Kidney epithelial cell (primary cell): ENCODE measurements around the gene RPS6KA4. TPM values are rescaled to one million over a fixed set of nuclear protein-coding genes. Genes with fewer than 3 reads are reported as not detected.

Experiments
- DNase-seq: peaks from one replicate; pipeline ENCODE4 v3.0.0-alpha.2; 2010; ENCODE audit warnings: low read depth
- H3K27me3 ChIP-seq: 2 replicates; pipeline ENCODE4 v1.6.0; 2011; ENCODE audit warnings: low read length; ENCODE audit not compliant: control insufficient read depth, insufficient read depth
- H3K36me3 ChIP-seq: 2 replicates; pipeline ENCODE4 v1.5.1; 2011; ENCODE audit warnings: low read length; ENCODE audit not compliant: control insufficient read depth, insufficient read depth
- H3K4me3 ChIP-seq: 2 replicates; pipeline ENCODE4 v1.5.1; 2011; ENCODE audit warnings: low read depth, mild to moderate bottlenecking, control low read depth, low read length
- CTCF ChIP-seq: IDR thresholded peaks from 2 replicates; pipeline ENCODE4 v1.5.1; 2011; ENCODE audit warnings: mild to moderate bottlenecking, moderate library complexity, low read length, control low read depth, inconsistent platforms; ENCODE audit not compliant: insufficient read depth, poor library complexity, severe bottlenecking
- total RNA-seq: library from RNA; depleted of rRNA; stranded (reverse); fragments of >200 nt; gene quantifications from 2 replicates; pipeline ENCODE4 v1.2.3, GENCODE V29; 2015

The RPS6KA4 gene
- total RNA-seq, 1 donor from 2014 or later: 43.0 TPM

- Histone ChIP-seq H3K4me3 (no peak overlapping the region), H3K27me3 (peaks cover 5% of the 10 kb centered on the region), H3K36me3 (no peaks in the 10 kb centered on the region)
- no peak for DNase-seq
- peak; percentile 26 for TF ChIP-seq CTCF
Measured at GRCh38 chr11:64340671-64341335, 18.2 kb upstream of the RPS6KA4 start.

DNA sequence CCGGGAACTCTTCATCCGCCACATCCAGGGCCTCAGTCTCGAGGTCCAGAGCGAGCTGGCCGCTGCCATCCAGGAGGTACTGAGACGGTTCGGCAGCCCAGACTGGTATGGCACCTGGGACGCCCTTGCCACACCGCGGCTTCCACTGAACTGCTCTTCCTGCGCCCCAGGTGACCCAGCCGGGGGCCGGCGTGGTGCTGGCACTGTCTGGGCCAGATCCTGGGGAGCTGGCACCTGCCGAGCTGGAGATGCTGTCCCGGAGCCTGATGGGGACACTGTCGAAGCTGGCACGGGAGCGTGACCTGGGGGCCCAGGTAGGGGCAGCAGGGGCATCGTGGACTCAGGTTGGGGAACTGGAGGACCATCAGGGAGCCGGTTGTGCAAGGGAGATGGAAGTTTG is 17.5 kb upstream of the RPS6KA4 start:
- H3K4me3 ChIP-seq: no peak overlapping the region

DNA sequence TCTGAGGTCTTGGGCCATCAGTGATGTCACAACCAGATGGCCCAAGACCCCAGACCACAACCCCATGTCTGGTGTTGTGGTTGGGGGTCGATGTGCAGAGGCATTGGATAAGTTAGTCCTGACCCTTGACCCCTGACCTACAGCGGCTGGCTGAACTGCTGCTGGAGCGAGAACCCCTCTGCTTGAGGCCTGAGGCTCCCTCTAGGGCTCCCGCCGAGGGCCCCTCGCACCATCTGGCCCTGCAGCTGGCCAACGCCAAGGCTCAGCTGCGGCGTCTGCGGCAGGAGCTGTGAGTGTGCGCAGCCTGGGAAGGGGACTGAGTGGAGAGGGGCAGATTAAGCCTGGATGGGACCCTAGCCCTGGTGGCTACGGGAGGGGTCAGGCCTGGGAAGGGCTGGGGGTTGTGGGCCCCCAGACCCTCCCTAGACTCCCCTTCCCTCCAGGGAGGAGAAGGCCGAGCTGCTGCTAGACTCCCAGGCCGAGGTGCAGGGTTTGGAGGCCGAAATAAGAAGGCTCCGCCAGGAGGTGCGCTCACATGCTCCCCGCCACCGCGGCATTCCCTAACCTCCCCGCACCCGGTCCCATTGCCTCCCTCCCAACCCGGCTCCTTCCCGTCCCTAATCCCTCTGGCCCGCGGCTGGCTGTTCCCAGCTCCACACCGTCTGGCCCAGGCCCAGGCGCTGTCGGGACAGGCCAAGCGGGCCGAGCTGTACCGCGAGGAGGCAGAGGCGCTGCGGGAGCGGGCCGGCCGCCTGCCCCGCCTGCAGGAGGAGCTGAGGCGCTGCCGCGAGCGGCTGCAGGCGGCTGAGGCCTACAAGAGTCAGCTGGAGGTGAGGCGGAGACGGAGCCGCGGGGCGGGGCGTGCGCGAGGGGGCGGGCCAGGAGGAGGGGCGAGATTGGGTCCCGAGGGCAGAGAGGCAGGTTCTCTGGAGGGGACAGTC is 16.8 kb upstream of the RPS6KA4 start:
- DNase-seq: peak; percentile 61
- Histone ChIP-seq H3K27me3 (peaks cover 5% of the 10 kb centered on the region), H3K4me3 (peak overlapping the region; percentile 27), H3K36me3 (no peaks in the 10 kb centered on the region)
- peak; percentile 14 for TF ChIP-seq CTCF

More for the DNA sequence above, 17.5 kb upstream of the RPS6KA4 start:
- DNase-seq: no peak
- no peak for TF ChIP-seq CTCF
- Histone ChIP-seq H3K27me3 (peaks cover 5% of the 10 kb centered on the region), H3K36me3 (no peaks in the 10 kb centered on the region)

- Histone ChIP-seq H3K4me3 (peak overlapping the region; percentile 27), H3K27me3 (peaks cover 5% of the 10 kb centered on the region), H3K36me3 (no peaks in the 10 kb centered on the region)
- no peak for DNase-seq
- no peak for TF ChIP-seq CTCF
Measured at GRCh38 chr11:64342869-64343745, 15.9 kb upstream of the RPS6KA4 start.

DNA sequence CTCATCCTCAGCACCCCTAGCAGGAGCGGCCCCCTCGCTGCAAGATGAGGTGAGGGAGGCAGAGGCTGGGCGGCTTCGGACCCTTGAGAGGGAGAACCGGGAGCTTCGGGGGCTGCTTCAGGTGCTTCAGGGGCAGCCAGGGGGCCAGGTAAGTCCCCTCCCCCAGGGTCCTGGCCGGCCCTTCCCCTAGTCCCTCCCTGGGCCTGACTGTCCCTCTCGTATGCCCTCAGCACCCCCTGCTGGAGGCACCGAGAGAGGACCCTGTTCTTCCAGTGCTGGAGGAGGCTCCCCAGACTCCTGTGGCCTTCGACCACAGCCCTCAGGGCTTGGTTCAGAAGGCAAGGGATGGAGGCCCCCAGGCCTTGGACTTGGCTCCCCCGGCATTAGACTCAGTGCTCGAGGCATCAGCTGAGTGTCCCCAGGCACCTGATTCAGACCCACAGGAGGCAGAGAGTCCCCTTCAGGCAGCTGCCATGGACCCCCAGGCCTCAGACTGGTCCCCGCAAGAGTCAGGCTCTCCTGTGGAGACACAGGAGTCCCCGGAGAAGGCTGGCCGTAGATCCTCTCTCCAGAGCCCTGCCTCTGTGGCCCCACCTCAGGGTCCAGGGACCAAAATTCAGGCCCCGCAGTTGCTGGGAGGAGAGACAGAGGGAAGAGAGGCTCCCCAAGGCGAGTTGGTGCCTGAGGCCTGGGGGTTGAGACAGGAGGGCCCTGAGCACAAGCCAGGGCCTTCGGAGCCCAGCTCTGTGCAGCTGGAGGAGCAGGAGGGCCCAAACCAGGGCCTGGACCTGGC is 15.0 kb upstream of the RPS6KA4 start:
- Histone ChIP-seq H3K27me3 (peaks cover 5% of the 10 kb centered on the region), H3K4me3 (no peak overlapping the region), H3K36me3 (no peaks in the 10 kb centered on the region)
- TF ChIP-seq CTCF: peak; percentile 54
- no peak for DNase-seq
